H1 (cell line): ENCODE measurements around the gene TSPAN9. TPM values are rescaled to one million over a fixed set of nuclear protein-coding genes. Genes with fewer than 3 reads are reported as not detected.

ENCODE experiments used
- CTCF ChIA-PET: fragments of 300-600 bp; sonication (Branson Sonifier 250); formaldehyde crosslinking; loops from one replicate; lab custom pipeline; 2021; ENCODE audit not compliant: partially characterized antibody; lab: Charles Lee
- POLR2A ChIA-PET: fragments of 300-600 bp; sonication (Branson Sonifier 250); formaldehyde crosslinking; loops from one replicate; lab custom pipeline; 2021; ENCODE audit warnings: inconsistent platforms; ENCODE audit not compliant: partially characterized antibody; lab: Charles Lee
- DNase-seq, 2 experiments: peaks; one replicate each; pipeline versions ENCODE4 v3.0.0 to v3.0.0-alpha.2; 2010 to 2022; ENCODE audit warnings: low spot score in 2 of 2, low read depth in 1 of 2, mixed read lengths in 1 of 2
- FAIRE-seq: peaks from 2 replicates; lab custom pipeline; 2011; peaks lifted over from hg19 to GRCh38; lab: Jason Lieb, UNC
- H2AFZ ChIP-seq: 2 replicates; pipeline ENCODE4 v1.8.1; 2012; ENCODE audit warnings: low read length, inconsistent platforms
- H2AK5ac ChIP-seq: 2 replicates; pipeline ENCODE4 v1.6.1; 2013; ENCODE audit warnings: low read depth, low read length
- H2BK120ac ChIP-seq: replicated peaks from 2 replicates; pipeline ENCODE3; 2013; ENCODE audit warnings: low read depth, low read length, inconsistent platforms
- H2BK12ac ChIP-seq: 2 replicates; pipeline ENCODE4 v1.6.1; 2013; ENCODE audit warnings: low read depth, low read length
- H2BK15ac ChIP-seq: 2 replicates; pipeline ENCODE4 v1.6.1; 2013; ENCODE audit warnings: low read length
- H2BK20ac ChIP-seq: 2 replicates; pipeline ENCODE4 v1.6.1; 2013; ENCODE audit warnings: low read length
- H2BK5ac ChIP-seq: 2 replicates; pipeline ENCODE4 v1.6.1; 2013; ENCODE audit warnings: low read depth, low read length
- H3K14ac ChIP-seq: 2 replicates; pipeline ENCODE4 v1.6.1; 2013; ENCODE audit warnings: inconsistent platforms; ENCODE audit not compliant: insufficient read length
- H3K18ac ChIP-seq: 2 replicates; pipeline ENCODE4 v1.6.1; 2013; ENCODE audit warnings: low read length; ENCODE audit errors: extremely low read depth
- H3K23ac ChIP-seq: 2 replicates; pipeline ENCODE4 v1.6.1; 2013; ENCODE audit warnings: inconsistent platforms; ENCODE audit not compliant: insufficient read length
- H3K23me2 ChIP-seq: 2 replicates; pipeline ENCODE4 v1.6.1; 2013; ENCODE audit warnings: low read depth, low read length
- H3K27ac ChIP-seq: 2 replicates; pipeline ENCODE4 v1.6.1; 2011; ENCODE audit warnings: low read depth, low read length, inconsistent platforms
- H3K27me3 ChIP-seq, 4 experiments: replicated peaks in 1 of 4; 1 replicate in 1 of 4; 2 replicates in 3 of 4; pipeline versions ENCODE4 v1.6.1 to v1.8.1; 2011 to 2013; ENCODE audit warnings: low read length in 3 of 4, mild to moderate bottlenecking in 3 of 4, inconsistent platforms in 2 of 4, mixed read lengths in 2 of 4, moderate library complexity in 1 of 4; ENCODE audit not compliant: control insufficient read depth in 3 of 4, insufficient read depth in 3 of 4; ENCODE audit errors: extremely low read depth in 1 of 4
- H3K36me3 ChIP-seq, 4 experiments: 2 replicates each; pipeline versions ENCODE4 v1.6.1 to v1.8.1; 2011 to 2013; ENCODE audit warnings: mild to moderate bottlenecking in 4 of 4, low read length in 3 of 4, moderate library complexity in 2 of 4, control low read depth in 1 of 4, inconsistent platforms in 1 of 4; ENCODE audit not compliant: insufficient read depth in 4 of 4, control insufficient read depth in 2 of 4
- H3K4ac ChIP-seq: replicated peaks from 2 replicates; pipeline ENCODE3; 2013; ENCODE audit warnings: low read length, low read depth, mixed read lengths, inconsistent platforms; ENCODE audit not compliant: insufficient read length
- H3K4me1 ChIP-seq, 4 experiments: replicated peaks in 1 of 4; 1 replicate in 1 of 4; 2 replicates in 3 of 4; pipeline versions ENCODE4 v1.6.1 to v1.8.1; 2011 to 2013; ENCODE audit warnings: low read length in 3 of 4, inconsistent platforms in 2 of 4, mixed read lengths in 1 of 4; ENCODE audit not compliant: insufficient read depth in 4 of 4, control insufficient read depth in 3 of 4
- H3K4me2 ChIP-seq, 2 experiments: 2 replicates each; pipeline versions ENCODE4 v1.6.1 to v1.8.1; 2011 to 2013; ENCODE audit warnings: low read depth in 2 of 2, low read length in 2 of 2, control low read depth in 1 of 2, inconsistent platforms in 1 of 2, mild to moderate bottlenecking in 1 of 2; ENCODE audit not compliant: insufficient read depth in 1 of 2
- H3K4me3 ChIP-seq, 4 experiments: fragments of 200-600, 300-600 bp in 1 of 4; sonication (generic), shearing (Covaris generic), sonication (Bioruptor Twin) in 1 of 4; 2 replicates each; pipeline versions ENCODE4 v1.5.1 to v1.8.1; 2011 to 2016; ENCODE audit warnings: low read length in 4 of 4, low read depth in 3 of 4, control low read depth in 2 of 4, inconsistent platforms in 2 of 4, mild to moderate bottlenecking in 2 of 4, mixed read lengths in 1 of 4, moderate library complexity in 1 of 4; ENCODE audit not compliant: insufficient read depth in 2 of 4; ENCODE audit errors: extremely low read depth in 1 of 4
- H3K56ac ChIP-seq: replicated peaks from 2 replicates; pipeline ENCODE3; 2013; ENCODE audit warnings: low read depth, mild to moderate bottlenecking, mixed read lengths, low read length, inconsistent platforms; ENCODE audit not compliant: insufficient read length
- H3K79me1 ChIP-seq: 2 replicates; pipeline ENCODE4 v1.6.1; 2013; ENCODE audit warnings: low read depth, low read length, control low read depth
- H3K79me2 ChIP-seq, 2 experiments: 2 replicates each; pipeline versions ENCODE4 v1.6.1 to v1.8.1; 2012 to 2013; ENCODE audit warnings: low read length in 2 of 2, mild to moderate bottlenecking in 2 of 2, inconsistent platforms in 1 of 2; ENCODE audit not compliant: insufficient read depth in 2 of 2, control insufficient read depth in 1 of 2
- H3K9ac ChIP-seq, 4 experiments: replicated peaks in 1 of 4; 1 replicate in 1 of 4; 2 replicates in 3 of 4; pipeline versions ENCODE4 v1.6.1 to v1.8.1; 2011 to 2013; ENCODE audit warnings: low read depth in 3 of 4, low read length in 3 of 4, control low read depth in 2 of 4, mild to moderate bottlenecking in 2 of 4, moderate library complexity in 2 of 4, inconsistent platforms in 1 of 4; ENCODE audit errors: extremely low read depth in 1 of 4
- H3K9me3 ChIP-seq, 2 experiments: 2 replicates each; pipeline versions ENCODE4 v1.6.1 to v1.8.1; 2012 to 2013; ENCODE audit warnings: mild to moderate bottlenecking in 2 of 2, moderate library complexity in 2 of 2, control low read depth in 1 of 2, inconsistent platforms in 1 of 2, low read depth in 1 of 2, low read length in 1 of 2, mixed read lengths in 1 of 2; ENCODE audit not compliant: insufficient read depth in 2 of 2
- H4K20me1 ChIP-seq, 2 experiments: replicated peaks in 1 of 2; 2 replicates each; pipeline versions ENCODE3 to v1.8.1; 2011 to 2013; ENCODE audit warnings: inconsistent platforms in 2 of 2, low read length in 2 of 2, mild to moderate bottlenecking in 1 of 2; ENCODE audit not compliant: insufficient read depth in 2 of 2, control insufficient read depth in 1 of 2
- H4K5ac ChIP-seq: 2 replicates; pipeline ENCODE4 v1.6.1; 2013; ENCODE audit warnings: low read length, low read depth, mixed read lengths, inconsistent platforms; ENCODE audit not compliant: insufficient read length
- H4K8ac ChIP-seq: 2 replicates; pipeline ENCODE4 v1.8.0; 2013; ENCODE audit warnings: mild to moderate bottlenecking, moderate library complexity, low read length, inconsistent platforms; ENCODE audit not compliant: insufficient read depth; ENCODE audit errors: extremely low read depth
- H4K91ac ChIP-seq: replicated peaks from 2 replicates; pipeline ENCODE3; 2013; ENCODE audit warnings: low read length, mixed read lengths, inconsistent platforms; ENCODE audit not compliant: insufficient read length
- WGBS, 2 experiments: shearing (Covaris generic) in 1 of 2; methylation state at CpG; one replicate each; pipeline versions ENCODE4 v1.1.6 to v1.1.7; 2013 to 2015; ENCODE audit warnings: low lambda C conversion rate in 2 of 2, mixed read lengths in 2 of 2, inconsistent platforms in 1 of 2, low coverage in 1 of 2, missing lambda C conversion rate in 1 of 2; ENCODE audit not compliant: insufficient replicate concordance in 2 of 2, insufficient coverage in 1 of 2, insufficient read length in 1 of 2; ENCODE audit errors: extremely low coverage in 1 of 2, missing lambda C conversion rate in 1 of 2; 5-methylcytosine and 5-hydroxymethylcytosine counted together
- polyA plus RNA-seq, 7 experiments: library from polyadenylated mRNA; depleted of rRNA in 3 of 7; stranded (reverse) in 5 of 7; unstranded in 2 of 7; fragments of >200 nt in 5 of 7; fragments of 200-250 nt in 2 of 7; gene quantifications; 1 replicate in 5 of 7; 2 replicates in 1 of 7; 4 replicates in 1 of 7; pipeline versions ENCODE4 v1.2.1 to v1.2.3, GENCODE V29; 2011 to 2013; ENCODE audit warnings: missing spikeins in 2 of 7, mixed read lengths in 2 of 7
- total RNA-seq: library from RNA; stranded (reverse); fragmentation: NEBNext Ultra II Directional; extraction: Animal tissue kit (Norgen Biotek cat#: 25700); gene quantifications from 2 replicates; pipeline ENCODE4 v1.2.1, GENCODE V29; 2021
- TF ChIP-seq, protein P1 (sequence below): IDR thresholded peaks from 2 replicates; pipeline ENCODE4 v1.6.1; 2012; ENCODE audit warnings: inconsistent platforms

TSPAN9 gene
- total and polyA plus RNA-seq, 2 of the 8 experiments (the other 6 are each of a cell fraction or from before 2014, with no cell fraction given), result 11.5 to 29.1 TPM

DNA sequence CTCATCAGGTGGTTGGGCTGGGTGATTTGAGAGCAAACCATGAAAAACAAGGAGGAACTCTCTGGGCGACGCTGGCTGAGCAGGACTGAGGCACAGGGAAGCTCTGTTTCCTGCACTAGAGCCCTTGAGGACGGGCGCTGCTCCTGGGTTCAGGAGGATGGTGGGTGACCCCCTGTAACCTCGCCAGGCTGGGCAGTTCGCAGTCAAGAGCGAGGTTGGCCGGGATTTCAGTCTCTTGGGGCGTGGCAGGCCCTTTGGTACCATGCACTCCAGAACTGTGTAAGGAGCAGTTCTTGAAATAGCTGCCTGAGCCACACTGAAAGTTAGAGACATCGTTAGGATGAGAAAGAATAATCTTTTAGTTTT lies 202.2 kb downstream of the TSPAN9 start:
- Histone ChIP-seq H3K4me2 (no peak overlapping the region), H3K4ac (no peak overlapping the region), H4K8ac (no peak overlapping the region), H2BK5ac (no peak overlapping the region), H2BK120ac (no peak overlapping the region), H2AK5ac (no peak overlapping the region), H3K79me1 (no peaks in the 10 kb centered on the region), H3K4me3 (no peak overlapping the region), H2BK20ac (no peak overlapping the region), H3K4me1 (peaks cover 0 to 17% (median 10%) of the 10 kb centered on the region in 4 experiments; a peak in 5 of 7 replicates), H3K27ac (no peak overlapping the region), H3K79me2 (no peaks in the 10 kb centered on the region), H3K18ac (no peak overlapping the region), H4K91ac (no peak overlapping the region), H3K23me2 (no peaks in the 10 kb centered on the region), H3K9ac (no peak overlapping the region), H3K23ac (no peak overlapping the region), H3K27me3 (no peaks in the 10 kb centered on the region), H2BK12ac (no peak overlapping the region), H4K20me1 (peaks cover 0 to 3% of the 10 kb centered on the region in 2 experiments), H3K9me3 (no peaks in the 10 kb centered on the region), H3K56ac (no peak overlapping the region), H3K14ac (no peak overlapping the region), H4K5ac (no peak overlapping the region), H2AFZ (no peak overlapping the region), H2BK15ac (no peak overlapping the region), H3K36me3 (no peaks in the 10 kb centered on the region)
- DNase-seq (no peak), FAIRE-seq (no peak)
- CTCF ChIA-PET, result interaction anchor here (0.6 to 16.9 kb wide), 16 partner anchors 9 to 999 kb away, joined by 3 to 361 read pairs (median 4); no protein-coding TSS in a partner anchor
- POLR2A ChIA-PET, result no interaction called here
- TF ChIP-seq, protein P1, sequence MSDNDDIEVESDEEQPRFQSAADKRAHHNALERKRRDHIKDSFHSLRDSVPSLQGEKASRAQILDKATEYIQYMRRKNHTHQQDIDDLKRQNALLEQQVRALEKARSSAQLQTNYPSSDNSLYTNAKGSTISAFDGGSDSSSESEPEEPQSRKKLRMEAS, result no peak
- 89% methylated on average over 10 of the region's 10 CpGs; no CpG with 5 or more reads in 1 of the 2 experiments for WGBS, 2 experiments
